ENCODE data around the gene NACC2. TPM values are rescaled to one million over a fixed set of nuclear protein-coding genes. Genes with fewer than 3 reads are reported as not detected.
A peak's percentile ranks its signal among the peaks of the same experiment; 100 is the strongest.

NACC2 gene, protein sequence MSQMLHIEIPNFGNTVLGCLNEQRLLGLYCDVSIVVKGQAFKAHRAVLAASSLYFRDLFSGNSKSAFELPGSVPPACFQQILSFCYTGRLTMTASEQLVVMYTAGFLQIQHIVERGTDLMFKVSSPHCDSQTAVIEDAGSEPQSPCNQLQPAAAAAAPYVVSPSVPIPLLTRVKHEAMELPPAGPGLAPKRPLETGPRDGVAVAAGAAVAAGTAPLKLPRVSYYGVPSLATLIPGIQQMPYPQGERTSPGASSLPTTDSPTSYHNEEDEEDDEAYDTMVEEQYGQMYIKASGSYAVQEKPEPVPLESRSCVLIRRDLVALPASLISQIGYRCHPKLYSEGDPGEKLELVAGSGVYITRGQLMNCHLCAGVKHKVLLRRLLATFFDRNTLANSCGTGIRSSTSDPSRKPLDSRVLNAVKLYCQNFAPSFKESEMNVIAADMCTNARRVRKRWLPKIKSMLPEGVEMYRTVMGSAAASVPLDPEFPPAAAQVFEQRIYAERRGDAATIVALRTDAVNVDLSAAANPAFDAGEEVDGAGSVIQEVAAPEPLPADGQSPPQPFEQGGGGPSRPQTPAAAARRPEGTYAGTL
- total RNA-seq: 10 to 100 TPM; 18.4 to 33.5 (median 28.0) TPM
- polyA plus RNA-seq: 10 to 100 TPM in 2 of 3 donors, 1 to 10 TPM in 1; 8.5 to 14.0 (median 10.4) TPM
- long read RNA-seq, donor 1, full-length matches to known transcripts: 5 of 38 reads
- long read RNA-seq, donor 1, partial matches to known transcripts: 2 of 38 reads
- long read RNA-seq, donor 1, other reads (novel, unspliced or antisense): 31 of 38 reads
- long read RNA-seq, donor 2, full-length matches to known transcripts: 26 of 65 reads
- long read RNA-seq, donor 2, partial matches to known transcripts: 2 of 65 reads
- long read RNA-seq, donor 2, other reads (novel, unspliced or antisense): 37 of 65 reads

DNA sequence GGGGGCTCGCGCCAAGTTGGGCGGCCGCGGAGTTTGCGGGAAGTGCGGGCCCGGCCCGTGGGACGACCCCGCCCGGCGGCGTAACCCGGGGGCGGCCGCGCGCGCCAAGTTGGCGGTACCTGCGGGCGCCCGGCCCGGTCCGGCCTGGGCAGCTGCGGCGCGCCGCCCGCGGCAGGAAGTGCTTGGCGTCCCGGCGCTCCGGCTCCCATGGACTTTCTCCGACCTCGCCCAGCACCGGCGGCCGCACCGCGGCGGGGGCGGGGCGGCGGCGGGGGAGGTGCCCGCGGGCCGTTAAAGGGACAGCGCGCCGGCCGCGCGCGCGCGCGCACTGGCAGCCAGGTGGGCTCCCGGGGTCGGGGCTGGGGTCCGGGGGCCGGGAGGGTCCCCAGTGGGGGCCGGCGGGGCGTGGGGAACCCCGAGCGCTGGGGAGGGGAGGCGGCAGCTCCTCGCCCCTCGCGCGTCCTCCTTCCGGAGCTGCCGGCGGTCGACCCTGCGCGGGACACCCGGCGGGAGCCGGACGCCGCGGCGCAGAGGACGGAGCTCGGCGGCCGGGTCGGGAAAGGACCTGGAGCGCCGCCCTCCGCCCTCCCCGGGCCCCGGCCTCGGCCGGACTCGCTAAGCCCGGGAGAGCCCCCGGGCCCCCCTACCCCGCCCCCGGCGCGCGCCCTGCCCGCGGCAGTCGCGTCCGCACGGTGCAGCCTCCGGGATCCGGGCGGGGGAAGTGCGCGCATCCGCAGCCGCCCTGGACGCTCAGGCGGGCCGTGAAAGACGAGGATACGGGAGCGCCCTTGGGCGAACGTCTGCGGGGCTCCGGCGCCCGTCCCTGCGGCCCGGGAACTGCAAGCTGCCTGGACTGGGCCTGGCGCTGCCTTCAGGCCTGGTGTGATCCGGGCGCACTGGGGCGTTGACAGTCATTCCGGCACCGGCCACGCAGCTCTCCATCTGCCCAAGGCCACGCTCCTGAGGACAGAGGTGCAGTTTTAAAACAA is at the start of gene NACC2:
TSS of gene NACC2 (minus strand) at position 220 of the 989 bp plus-strand sequence. CDS start 44,768 bp downstream, outside the sequence.
- no peaks in the 10 kb centered on the region for H3K27me3 ChIP-seq (ENCODE audit: insufficient read depth in 3 of 3, low read length in 2 of 3)
- peak within 1 kb of the TSS; percentile 71 for H3K4me3 ChIP-seq
- peaks cover 38% of the 10 kb centered on the region for H3K4me1 ChIP-seq
- no peaks in the 10 kb centered on the region for H3K9me3 ChIP-seq
- H3K36me3 ChIP-seq (ENCODE audit: insufficient read depth in 1 of 2, low read depth in 1 of 2): no peaks in the 10 kb centered on the region
- WGBS, 3 donors: 0 to 4% (median 1%) methylated on average over 23 to 143 of the region's 143 CpGs
- intact Hi-C loops (cut with DNase I): no loop called here
- DNase-seq (peak; percentile 79 to 89), ATAC-seq (peak; percentile 22 to 50 (median 45))
- TF ChIP-seq, protein P1, sequence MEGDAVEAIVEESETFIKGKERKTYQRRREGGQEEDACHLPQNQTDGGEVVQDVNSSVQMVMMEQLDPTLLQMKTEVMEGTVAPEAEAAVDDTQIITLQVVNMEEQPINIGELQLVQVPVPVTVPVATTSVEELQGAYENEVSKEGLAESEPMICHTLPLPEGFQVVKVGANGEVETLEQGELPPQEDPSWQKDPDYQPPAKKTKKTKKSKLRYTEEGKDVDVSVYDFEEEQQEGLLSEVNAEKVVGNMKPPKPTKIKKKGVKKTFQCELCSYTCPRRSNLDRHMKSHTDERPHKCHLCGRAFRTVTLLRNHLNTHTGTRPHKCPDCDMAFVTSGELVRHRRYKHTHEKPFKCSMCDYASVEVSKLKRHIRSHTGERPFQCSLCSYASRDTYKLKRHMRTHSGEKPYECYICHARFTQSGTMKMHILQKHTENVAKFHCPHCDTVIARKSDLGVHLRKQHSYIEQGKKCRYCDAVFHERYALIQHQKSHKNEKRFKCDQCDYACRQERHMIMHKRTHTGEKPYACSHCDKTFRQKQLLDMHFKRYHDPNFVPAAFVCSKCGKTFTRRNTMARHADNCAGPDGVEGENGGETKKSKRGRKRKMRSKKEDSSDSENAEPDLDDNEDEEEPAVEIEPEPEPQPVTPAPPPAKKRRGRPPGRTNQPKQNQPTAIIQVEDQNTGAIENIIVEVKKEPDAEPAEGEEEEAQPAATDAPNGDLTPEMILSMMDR (IDR thresholded peaks at IDR 0.05): no peak
- peak within 1 kb of the TSS; percentile 93 for H3K27ac ChIP-seq

DNA sequence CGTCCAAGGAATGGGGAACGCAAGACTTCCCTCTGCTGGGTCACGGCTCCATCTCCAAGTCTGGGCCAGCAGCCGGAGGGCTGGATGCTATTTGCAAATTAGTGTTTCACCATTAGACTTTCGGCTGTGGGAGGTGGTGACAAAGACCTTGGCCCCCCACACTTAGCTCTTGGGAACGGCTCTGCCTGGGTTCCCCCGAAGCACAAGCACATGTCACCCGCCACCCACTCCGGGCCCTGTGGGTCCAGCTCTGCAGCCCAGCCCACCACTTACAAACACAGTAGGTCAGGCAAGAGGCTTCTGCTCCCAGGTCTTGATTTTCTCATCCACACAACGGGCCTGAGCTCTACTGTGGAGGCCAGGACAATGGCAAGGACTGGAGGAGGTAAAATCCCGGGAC is 49.4 kb upstream of the NACC2 start:
- Histone ChIP-seq H3K4me3 (no peak overlapping the region), H3K36me3 (ENCODE audit: insufficient read depth in 1 of 2, low read depth in 1 of 2) (no peaks in the 10 kb centered on the region), H3K27ac (no peak overlapping the region), H3K4me1 (no peaks in the 10 kb centered on the region), H3K27me3 (ENCODE audit: insufficient read depth in 3 of 3, low read length in 2 of 3) (peaks cover 0 to 59% (median 16%) of the 10 kb centered on the region in 3 donors), H3K9me3 (no peaks in the 10 kb centered on the region)
- no peak for DNase-seq
- ATAC-seq: no peak
- WGBS, 3 donors: 81 to 87% (median 85%) methylated on average over 10 to 11 of the region's 11 CpGs
- intact Hi-C loops (cut with DNase I): loop anchor here in 1 of 2 donors (10.0 kb wide), 1 partner anchor 140 kb away; no protein-coding TSS in a partner anchor
- TF ChIP-seq, protein P1 (IDR thresholded peaks at IDR 0.05): no peak

- ATAC-seq: no peak
- TF ChIP-seq, protein P1 (IDR thresholded peaks at IDR 0.05): no peak
- peaks cover 0 to 58% (median 15%) of the 10 kb centered on the region in 3 donors for H3K27me3 ChIP-seq (ENCODE audit: insufficient read depth in 3 of 3, low read length in 2 of 3)
Observed at GRCh38 chr9:136143215-136144001, 48.3 kb upstream of the NACC2 start.

More at GRCh38 chr9:136143215-136144001, 48.3 kb upstream of the NACC2 start:
- H3K4me3 ChIP-seq: no peak overlapping the region
- H3K4me1 ChIP-seq: no peaks in the 10 kb centered on the region
- intact Hi-C loops (cut with DNase I): loop anchor here in 1 of 2 donors (10.0 kb wide), 1 partner anchor 141 kb away; no protein-coding TSS in a partner anchor
- H3K27ac ChIP-seq: no peak overlapping the region
- H3K9me3 ChIP-seq: no peaks in the 10 kb centered on the region
- DNase-seq: peak in 1 of 2 donors; percentile 46
- WGBS, 3 donors: 40 to 43% (median 42%) methylated on average over 15 to 16 of the region's 16 CpGs
- no peaks in the 10 kb centered on the region for H3K36me3 ChIP-seq (ENCODE audit: insufficient read depth in 1 of 2, low read depth in 1 of 2)
